ENCODE data around the gene ELK4. TPM values are rescaled to one million over a fixed set of nuclear protein-coding genes. Genes with fewer than 3 reads are reported as not detected.

Gene ELK4, protein sequence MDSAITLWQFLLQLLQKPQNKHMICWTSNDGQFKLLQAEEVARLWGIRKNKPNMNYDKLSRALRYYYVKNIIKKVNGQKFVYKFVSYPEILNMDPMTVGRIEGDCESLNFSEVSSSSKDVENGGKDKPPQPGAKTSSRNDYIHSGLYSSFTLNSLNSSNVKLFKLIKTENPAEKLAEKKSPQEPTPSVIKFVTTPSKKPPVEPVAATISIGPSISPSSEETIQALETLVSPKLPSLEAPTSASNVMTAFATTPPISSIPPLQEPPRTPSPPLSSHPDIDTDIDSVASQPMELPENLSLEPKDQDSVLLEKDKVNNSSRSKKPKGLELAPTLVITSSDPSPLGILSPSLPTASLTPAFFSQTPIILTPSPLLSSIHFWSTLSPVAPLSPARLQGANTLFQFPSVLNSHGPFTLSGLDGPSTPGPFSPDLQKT
- 26.8 TPM for polyA plus RNA-seq (ENCODE audit: insufficient read length)
- long read RNA-seq, donor 1, partial matches to known transcripts, result 5 of 6 reads
- long read RNA-seq, donor 1, other reads (novel, unspliced or antisense), result 0 of 6 reads
- long read RNA-seq, donor 2, full-length matches to known transcripts, result 9 of 19 reads
- long read RNA-seq, donor 2, partial matches to known transcripts, result 10 of 19 reads
- long read RNA-seq, donor 2, other reads (novel, unspliced or antisense), result 0 of 19 reads
- long read RNA-seq, donor 3, full-length matches to known transcripts, result 9 of 14 reads
- long read RNA-seq, donor 3, partial matches to known transcripts, result 5 of 14 reads
- long read RNA-seq, donor 3, other reads (novel, unspliced or antisense), result 0 of 14 reads
- long read RNA-seq, donor 4, partial matches to known transcripts, result 0 of 1 reads
- long read RNA-seq, donor 4, other reads (novel, unspliced or antisense), result 0 of 1 reads
- long read RNA-seq, donor 5, partial matches to known transcripts, result 6 of 9 reads
- long read RNA-seq, donor 5, other reads (novel, unspliced or antisense), result 0 of 9 reads
- long read RNA-seq, donor 6, full-length matches to known transcripts, result 3 of 3 reads
- long read RNA-seq, donor 6, partial matches to known transcripts, result 0 of 3 reads
- long read RNA-seq, donor 6, other reads (novel, unspliced or antisense), result 0 of 3 reads
- long read RNA-seq, donor 7, full-length matches to known transcripts, result 8 of 17 reads
- long read RNA-seq, donor 7, partial matches to known transcripts, result 9 of 17 reads
- long read RNA-seq, donor 7, other reads (novel, unspliced or antisense), result 0 of 17 reads
- long read RNA-seq, donor 8, full-length matches to known transcripts, result 6 of 27 reads
- long read RNA-seq, donor 8, partial matches to known transcripts, result 21 of 27 reads
- long read RNA-seq, donor 8, other reads (novel, unspliced or antisense), result 0 of 27 reads

GRCh38 chr1:205631768-205632668, at the start of gene ELK4:
Gene ELK4, minus strand, starts transcription at chr1:205632011. Its CDS starts 8,129 bp downstream, at chr1:205623882.
- DNase-seq, result peak; percentile 99

GRCh38 chr1:205681364-205681763, 49.6 kb upstream of the ELK4 start:
- DNase-seq, result no peak

- no peak for DNase-seq
Observed at GRCh38 chr1:205680073-205680851, 48.5 kb upstream of the ELK4 start, which contains the start of gene SLC45A3. Gene SLC45A3, minus strand, starts transcription at chr1:205680509. Its CDS starts 15,853 bp downstream, at chr1:205664656.

GRCh38 chr1:205678286-205679111, 46.7 kb upstream of the ELK4 start:
- DNase-seq, result no peak

- DNase-seq, result no peak
Observed at GRCh38 chr1:205677167-205677566, 45.4 kb upstream of the ELK4 start.

GRCh38 chr1:205676597-205676996, 44.8 kb upstream of the ELK4 start:
- DNase-seq, result no peak

GRCh38 chr1:205676002-205676401, 44.2 kb upstream of the ELK4 start:
- no peak for DNase-seq

DNA sequence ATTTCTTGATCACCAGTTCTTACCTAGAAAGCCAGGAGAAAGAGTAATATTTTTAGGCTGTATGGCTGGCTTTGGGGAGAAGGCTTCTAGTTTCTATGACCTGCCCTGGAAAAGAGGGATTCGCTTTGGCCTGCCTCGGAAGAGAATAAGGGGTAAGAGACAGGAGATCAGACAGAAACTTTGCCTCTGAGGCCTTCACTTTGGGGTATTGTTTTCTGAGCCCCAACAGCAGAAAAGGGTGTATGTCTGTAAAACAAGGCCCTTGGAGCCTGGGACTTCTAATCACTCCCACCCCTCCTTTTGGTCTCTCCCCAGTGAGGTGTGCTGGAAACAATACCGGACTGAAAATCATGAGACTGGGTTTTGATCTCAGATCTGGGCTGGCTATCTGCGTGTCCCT, 43.4 kb upstream of the ELK4 start:
- no peak for DNase-seq

- DNase-seq, result no peak
Observed at GRCh38 chr1:205672970-205673369, 41.2 kb upstream of the ELK4 start.

DNA sequence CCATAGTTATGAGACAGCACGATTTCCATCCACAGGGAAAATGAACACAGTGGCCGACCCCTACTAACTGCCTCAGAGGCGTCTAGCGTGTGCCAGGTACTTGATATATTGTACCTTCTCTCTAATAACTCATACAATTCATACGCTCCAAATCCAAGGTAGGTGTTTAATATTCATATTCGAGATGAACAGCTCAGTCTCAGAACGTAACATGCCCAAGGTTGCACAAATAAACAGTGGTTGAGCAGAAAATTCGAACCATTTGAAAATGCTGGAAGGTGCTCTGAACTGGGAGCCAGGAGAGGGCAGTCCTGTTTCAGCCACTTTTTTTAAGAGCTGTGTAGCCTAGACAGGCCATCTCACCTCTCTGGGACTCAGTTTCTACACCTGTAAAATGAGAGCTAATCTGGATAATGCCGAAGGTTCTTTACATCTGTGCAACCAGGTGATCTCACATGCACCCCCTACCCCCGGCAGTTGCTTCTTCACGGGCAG, 40.6 kb upstream of the ELK4 start:
- DNase-seq, result no peak

GRCh38 chr1:205670611-205671430, 39.0 kb upstream of the ELK4 start:
- no peak for DNase-seq

DNA sequence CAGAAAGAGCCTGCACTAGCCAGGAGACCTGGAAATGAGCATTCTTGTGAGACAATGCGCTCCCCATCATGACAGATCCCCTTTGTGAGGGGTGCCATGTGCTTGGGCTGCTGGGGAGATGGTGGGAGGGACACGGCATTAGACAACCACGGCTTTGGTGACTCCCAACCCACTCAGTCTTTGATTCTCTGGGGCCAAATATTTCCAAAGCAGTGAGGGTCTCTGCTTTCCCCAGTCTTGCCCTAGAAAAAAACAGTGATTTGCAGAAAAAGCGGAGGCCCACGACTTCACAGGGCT, 38.3 kb upstream of the ELK4 start:
- no peak for DNase-seq

GRCh38 chr1:205669341-205670149, 37.7 kb upstream of the ELK4 start:
- DNase-seq, result no peak

DNA sequence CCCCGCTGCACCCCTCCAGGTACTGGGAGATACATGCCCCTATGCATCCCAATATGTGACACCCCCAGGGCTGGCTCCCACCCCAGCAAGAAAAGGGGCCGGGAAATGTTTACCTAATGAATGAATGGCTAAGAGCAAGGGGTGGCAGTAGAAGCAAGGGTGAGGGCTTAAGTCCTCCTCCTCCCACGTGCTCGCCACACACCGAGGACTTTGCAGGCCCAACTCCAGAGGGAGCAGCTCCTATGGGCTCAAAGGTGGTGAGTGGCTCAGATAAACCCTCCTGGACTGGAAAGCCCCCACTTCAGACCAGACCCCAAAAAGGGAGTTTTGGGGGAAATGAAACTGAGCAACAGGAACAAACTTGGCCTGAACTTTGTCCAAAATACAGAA, 37.1 kb upstream of the ELK4 start:
- no peak for DNase-seq

GRCh38 chr1:205667909-205668643, 36.3 kb upstream of the ELK4 start:
- DNase-seq, result no peak

GRCh38 chr1:205666372-205667166, 34.8 kb upstream of the ELK4 start:
- no peak for DNase-seq

All from left kidney (tissue), 8 donors.